GM15510 (cell line): ENCODE results near the gene TDRD7.

Experiments
- POLR2A ChIP-seq: IDR thresholded peaks from 3 replicates; pipeline ENCODE4 v1.6.1; 2011; ENCODE audit warnings: borderline replicate concordance; ENCODE audit not compliant: insufficient read length; ENCODE audit errors: extremely low read depth

The TDRD7 gene, protein sequence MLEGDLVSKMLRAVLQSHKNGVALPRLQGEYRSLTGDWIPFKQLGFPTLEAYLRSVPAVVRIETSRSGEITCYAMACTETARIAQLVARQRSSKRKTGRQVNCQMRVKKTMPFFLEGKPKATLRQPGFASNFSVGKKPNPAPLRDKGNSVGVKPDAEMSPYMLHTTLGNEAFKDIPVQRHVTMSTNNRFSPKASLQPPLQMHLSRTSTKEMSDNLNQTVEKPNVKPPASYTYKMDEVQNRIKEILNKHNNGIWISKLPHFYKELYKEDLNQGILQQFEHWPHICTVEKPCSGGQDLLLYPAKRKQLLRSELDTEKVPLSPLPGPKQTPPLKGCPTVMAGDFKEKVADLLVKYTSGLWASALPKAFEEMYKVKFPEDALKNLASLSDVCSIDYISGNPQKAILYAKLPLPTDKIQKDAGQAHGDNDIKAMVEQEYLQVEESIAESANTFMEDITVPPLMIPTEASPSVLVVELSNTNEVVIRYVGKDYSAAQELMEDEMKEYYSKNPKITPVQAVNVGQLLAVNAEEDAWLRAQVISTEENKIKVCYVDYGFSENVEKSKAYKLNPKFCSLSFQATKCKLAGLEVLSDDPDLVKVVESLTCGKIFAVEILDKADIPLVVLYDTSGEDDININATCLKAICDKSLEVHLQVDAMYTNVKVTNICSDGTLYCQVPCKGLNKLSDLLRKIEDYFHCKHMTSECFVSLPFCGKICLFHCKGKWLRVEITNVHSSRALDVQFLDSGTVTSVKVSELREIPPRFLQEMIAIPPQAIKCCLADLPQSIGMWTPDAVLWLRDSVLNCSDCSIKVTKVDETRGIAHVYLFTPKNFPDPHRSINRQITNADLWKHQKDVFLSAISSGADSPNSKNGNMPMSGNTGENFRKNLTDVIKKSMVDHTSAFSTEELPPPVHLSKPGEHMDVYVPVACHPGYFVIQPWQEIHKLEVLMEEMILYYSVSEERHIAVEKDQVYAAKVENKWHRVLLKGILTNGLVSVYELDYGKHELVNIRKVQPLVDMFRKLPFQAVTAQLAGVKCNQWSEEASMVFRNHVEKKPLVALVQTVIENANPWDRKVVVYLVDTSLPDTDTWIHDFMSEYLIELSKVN

DNA sequence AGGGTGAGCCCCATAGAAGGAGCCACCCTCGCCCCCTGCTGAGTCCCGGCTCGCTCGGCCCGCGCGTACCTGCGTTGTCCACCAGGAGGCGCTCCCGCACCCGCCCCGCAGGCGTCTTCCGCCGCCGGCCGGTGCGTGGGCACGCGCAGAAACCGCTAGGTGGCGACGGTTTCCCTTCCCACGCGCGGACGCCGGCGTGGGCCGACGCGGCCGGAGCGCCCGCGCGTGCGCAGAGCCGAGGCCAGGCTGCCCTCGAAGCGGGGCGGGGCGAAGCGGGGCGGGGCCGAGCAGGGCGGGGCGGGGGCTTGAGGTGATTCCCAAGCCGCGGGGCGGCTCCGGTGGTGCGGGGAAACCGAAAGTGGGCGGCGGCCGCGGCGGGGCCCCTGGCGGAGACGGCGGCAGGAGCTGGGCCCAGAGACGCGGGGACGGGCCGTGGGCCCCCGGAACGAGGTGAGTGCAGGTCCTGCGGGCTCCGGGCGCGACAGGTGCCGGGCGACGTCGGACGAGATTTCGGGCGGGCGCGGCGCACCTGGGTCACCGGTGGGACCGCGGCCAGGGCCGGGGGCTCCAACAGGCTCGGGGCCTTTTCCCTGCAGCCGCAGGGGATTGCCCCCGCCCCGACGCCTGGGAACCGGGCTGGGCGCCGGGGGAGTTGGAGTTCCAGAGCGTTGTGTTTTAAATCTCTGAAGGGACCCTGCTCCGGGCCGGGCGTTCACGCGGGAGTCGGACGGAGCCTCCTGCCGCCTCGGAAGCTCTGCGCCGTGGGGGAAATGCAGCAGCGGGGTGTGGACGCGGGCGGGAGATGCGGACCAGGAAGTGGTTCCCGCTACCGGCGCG lies at the start of gene TDRD7:
Gene TDRD7, plus strand, starts transcription at position 308 of the 837 bp plus-strand sequence. CDS start 16,370 bp downstream, outside the sequence.
- peak; percentile 52 for TF ChIP-seq POLR2A

DNA sequence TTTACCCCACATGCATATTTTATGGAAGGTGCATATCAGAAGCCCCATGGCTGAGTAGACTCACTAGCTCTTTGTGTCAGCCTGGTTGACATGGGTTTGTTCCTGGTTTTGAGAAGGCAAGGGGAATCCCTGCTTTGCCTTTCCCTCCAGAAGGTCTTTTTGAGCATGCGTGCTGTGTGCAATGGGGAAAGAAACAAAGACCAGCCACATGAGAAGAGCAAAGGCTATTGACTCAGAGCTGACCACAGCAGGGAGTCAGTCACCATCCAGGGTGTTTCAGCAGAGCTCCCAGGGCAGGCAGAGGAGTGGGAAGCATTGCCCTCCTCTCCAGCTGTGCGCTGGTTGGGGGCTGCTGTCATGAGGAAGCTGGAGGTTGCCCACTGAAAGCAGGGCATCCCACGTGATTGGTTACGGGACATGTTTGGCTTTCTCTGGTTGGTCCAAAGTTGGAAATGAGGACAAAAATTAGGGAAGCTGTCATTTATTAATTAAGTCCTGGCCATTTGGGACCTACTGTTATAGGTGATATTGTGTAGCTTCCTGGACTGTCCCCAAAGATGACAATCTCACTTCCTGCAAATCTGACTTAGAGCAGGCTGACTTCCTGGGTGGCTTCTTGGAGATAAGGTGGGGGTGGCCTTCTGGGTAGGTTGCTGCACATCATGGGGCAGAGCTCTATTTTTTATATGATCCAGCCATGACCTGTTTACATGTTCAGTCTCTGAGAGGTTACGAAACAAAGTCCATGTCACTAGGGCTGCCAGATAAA lies 48.9 kb upstream of the TDRD7 start:
- TF ChIP-seq POLR2A, result no peak

DNA sequence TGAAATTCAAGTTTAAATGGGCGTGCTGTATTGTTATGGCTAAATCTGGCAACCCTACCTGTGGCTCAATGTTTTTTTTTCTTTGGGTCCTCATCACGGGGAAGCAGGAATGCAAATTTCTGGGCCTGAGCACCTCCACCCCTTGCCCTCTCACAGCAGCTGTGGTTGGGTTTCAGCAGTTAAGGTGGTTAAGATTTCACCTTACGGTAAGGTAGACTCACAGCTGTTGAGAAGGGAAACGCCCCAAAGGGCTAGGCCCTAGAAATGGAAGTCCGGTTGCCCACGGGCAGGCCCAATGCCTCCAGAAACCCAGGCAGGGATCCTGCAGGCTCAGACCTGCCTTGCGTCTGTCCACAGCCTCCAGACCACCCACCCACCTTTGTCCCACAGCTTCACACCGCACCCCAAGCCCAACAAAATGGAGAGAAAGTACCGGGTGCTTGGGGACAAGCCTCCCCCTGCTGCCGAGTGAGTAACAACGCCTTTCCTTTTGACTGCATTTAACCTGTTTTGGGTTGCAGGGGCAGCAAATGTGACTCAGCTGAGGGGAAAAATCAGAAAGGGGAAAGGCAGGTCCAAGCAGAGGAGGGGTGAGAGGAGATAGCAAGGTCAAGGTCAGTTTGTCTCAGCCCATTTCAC lies 48.1 kb upstream of the TDRD7 start:
- no peak for TF ChIP-seq POLR2A

DNA sequence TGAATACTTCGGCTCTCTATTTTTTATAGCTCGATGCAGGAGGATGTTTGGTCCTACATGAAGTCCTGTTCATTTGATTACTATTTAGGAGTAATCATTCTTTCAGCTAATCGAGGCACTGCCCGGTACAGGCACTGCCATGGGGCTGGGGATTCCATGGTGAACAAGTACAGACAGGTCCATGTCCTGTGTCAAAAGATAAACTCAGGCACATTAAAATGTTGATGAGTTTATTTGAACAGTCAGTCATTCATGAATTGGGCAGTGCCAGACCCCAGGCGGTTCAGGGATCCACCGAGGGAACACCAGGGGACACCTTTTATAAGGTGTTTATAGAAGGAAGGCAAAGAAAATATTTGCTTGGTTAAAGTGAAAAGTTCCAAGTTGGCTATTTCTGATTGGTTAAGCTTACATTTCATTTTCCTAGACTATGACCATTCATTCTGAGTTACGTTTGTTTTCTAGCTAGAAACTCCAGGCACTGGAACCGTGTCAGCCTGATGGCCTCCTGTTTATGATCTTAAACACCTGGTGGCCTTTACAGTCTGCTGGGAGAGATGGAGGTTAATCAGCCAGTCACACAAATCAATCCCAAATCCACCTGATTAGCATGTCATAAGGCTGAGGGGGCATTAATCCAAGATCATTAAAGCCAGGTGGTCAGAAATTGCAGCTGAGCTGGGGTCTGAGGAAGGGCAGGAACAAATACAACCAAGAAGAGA lies 47.0 kb upstream of the TDRD7 start:
- no peak for TF ChIP-seq POLR2A

DNA sequence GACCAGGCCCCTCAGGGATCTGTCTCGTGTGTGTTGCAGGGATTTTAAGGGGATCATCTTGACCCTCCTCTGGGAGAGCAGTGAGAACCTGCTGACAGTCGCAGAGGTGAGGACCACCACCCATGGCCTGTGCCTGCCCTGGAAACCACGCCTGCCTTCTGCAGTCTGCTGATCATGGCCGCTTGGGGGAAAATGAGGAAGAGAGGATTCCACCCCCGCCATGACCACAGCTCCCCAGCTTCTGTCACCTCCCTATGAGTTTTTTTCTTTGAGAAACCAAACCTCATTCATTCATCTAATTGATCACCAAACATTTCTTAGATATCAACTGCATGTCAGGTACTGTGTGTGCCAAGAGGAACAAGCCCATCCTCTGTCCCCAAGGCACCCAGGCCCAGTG lies 46.3 kb upstream of the TDRD7 start:
- TF ChIP-seq POLR2A, result no peak

DNA sequence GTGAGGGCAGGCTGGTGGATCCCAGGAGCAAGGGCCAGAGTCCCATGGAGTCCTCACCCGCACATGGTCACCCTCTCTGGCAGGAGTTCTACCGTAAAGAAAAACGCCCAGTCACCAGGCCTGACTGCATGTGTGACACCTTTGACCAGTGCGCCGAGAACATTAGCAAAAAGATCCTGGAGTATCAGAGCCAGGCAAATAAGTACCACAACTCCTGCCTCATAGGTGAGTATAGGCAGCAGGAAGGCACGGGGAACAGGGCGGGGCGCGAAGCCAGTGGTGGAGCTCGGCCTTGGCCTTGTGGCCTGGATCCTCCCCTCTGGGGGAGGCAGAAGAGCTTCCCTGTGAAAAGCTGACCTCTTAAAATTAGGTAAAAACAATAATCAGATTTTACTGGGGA lies 45.4 kb upstream of the TDRD7 start:
- TF ChIP-seq POLR2A, result no peak

DNA sequence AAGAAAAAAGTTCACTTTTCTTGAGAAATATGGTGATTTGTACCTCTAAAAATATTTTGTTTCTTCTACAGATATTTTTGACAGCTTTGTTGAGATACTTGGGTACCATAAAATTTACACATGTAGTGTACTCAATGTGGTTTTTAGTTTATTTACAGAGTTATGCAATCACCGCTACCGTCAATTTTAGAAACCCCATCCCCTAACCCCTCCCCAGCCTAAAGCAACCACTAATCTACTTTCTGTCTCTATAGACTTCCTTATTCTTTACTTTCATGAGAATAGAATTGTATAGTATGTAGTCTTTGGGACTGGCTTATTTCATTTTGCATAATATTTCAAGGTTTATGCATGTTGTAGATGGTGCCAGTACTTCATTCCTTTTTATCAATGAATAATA lies 45.0 kb upstream of the TDRD7 start:
- no peak for TF ChIP-seq POLR2A

DNA sequence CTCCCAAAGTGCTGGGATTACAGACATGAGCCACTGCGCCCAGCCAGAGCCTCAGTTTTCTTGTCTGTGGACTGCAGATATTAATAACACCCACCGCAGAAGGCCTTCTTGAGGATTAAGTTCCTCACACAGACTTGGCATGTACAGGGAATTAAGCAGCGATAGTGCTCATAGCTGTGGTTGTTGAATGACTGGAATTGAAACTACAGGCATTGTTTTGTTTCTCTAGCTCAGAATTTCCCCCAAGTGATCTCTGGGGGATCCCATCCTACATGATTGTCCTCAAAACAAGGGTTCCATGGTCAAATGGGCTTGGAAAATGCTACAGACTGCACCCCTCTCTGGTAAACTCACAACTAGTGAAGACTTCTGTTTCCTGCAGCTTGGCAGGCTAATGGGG lies 44.2 kb upstream of the TDRD7 start:
- no peak for TF ChIP-seq POLR2A

DNA sequence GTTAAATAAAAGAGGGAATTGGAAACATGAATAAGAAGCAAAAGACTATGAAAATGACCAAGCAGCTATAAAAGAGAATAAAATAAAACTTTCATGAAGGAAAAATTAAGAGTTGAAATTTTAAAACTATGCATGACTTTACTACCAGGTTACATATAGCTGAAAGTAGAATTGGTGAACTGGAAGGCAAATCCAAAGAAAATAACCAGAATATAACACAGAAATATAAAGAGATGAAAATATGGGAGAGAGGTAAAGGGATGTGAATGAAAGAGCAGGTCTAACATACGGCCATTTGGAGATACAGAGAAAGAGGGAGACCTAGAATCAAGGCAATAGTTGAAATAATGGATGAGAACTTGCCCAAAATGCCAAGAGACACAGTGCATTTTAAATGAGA lies 42.9 kb upstream of the TDRD7 start:
- no peak for TF ChIP-seq POLR2A

DNA sequence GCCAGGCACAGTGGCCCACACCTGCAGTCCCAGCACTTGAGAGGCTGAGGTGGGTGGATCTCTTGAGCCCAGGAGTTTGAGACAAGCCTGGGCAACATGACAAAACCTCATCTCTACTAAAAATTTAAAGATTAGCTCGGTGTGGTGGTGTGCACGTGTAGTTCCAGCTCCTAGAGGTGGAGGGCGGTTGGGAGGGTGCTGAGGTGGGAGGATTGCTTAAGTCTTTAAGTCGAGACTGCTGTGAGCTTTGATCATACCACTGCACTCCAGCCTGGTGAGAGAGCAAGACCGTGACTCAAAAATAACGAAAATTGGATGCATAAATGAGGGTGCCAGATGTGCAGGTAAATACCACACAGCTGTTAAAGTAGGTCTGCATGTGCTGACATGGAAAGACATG lies 39.3 kb upstream of the TDRD7 start:
- TF ChIP-seq POLR2A, result no peak

DNA sequence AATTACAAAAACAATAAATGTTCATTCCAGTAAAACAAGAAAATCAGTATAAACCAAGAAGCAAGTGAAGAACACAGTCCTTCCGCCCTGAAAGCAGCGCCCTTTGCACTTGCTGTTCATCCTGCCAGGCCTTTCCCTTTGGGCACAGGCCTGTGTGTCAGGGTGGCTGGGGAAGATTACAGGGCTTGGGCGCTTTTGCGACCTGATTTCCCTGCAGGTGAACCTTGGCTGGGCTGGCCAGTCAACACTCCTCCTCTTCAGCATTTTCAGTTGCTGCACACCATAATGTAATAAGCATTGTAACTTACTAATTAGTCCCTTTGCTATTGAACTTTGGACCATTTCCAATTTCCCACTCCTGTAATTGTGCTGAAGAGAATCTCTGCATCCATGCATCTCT lies 38.6 kb upstream of the TDRD7 start:
- no peak for TF ChIP-seq POLR2A

DNA sequence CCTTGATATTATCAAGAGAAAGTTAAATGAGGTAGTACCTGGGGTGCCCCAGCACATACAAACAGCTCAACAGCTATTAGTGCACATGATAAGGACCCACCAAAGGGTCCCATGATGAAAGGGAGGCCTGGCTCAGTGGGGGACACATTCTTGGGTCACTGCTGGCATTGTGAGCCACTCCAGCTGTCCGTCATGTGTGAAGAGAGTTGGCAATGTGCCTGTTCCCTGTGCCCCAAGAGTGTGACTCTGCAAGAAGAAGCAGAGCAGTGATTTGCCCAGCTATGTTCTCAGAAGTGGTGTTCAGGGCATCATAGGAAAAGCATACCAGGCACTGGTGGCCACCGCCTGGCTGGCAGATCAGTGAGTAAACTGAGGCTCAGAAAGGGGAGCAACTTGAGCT lies 37.1 kb upstream of the TDRD7 start:
- TF ChIP-seq POLR2A, result no peak

DNA sequence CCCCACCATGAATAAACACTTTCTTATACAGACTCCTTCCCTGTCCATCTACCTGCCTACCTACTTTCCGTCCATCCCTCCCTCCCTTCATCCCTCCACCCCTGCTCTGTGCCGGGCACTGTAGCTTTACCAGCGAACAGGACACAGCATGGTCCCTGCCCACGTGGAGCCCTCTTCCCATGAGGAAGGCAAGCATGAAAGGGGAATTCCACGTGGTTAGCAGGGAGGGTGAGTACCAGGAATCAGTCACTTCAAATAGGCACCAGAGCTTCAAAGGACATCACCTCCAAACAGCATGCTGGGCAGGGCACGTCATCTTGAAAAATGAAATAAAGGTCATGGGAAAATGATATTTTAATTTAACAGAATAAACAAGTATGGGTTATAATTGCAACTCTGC lies 35.0 kb upstream of the TDRD7 start:
- no peak for TF ChIP-seq POLR2A

DNA sequence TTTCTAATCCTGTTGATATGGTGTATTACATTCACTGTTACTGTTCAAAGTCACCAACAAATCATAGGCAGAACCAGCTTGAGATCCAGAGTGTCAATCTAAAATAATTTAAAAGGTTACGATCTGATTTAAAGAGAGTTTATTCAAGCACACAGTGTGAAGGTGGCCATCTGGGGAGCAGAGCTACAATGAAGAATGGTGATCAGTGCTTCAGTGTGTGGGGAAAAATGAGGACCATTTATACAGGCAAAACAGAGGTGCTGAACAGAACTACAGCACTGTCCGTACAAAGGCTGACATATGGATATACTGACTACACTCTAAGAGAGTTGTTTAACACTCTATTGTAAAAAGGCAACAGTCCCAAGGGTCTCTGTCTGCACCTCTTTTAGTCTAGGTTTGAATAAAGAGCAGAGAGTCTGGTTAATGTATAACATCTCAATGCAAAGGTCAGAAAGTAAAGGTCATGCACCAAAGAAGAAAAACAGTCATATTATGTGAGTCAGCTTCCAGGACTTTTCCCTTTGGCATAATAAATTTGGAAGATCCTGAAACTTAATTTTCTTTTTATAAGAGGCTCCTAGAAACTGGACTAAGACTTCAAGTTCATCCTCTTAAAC lies 29.7 kb upstream of the TDRD7 start:
- no peak for TF ChIP-seq POLR2A
